ENCODE measurements around the gene ZFYVE27.

The ZFYVE27 gene

DNA sequence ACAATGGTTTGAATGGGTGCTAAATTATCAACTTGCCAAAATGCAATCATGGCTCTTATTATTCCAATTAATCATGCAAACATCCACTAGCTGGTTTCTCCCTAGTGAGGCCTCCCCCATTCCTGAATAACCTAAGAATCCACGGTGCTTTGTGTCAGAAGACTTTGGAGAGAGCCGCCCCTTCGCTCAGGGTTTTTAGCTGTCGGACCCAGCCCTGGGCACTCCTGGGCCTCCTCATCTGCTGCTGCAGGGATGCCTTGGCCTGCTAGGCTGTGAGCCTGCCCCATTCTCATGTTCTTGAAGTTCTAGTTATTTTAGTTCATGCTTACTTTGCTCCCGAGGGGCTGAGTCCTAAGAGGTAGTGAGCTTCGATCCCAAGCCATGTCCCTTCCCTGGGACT, 69.0 kb downstream of the ZFYVE27 start:
- Mint-ChIP-seq H3K27ac (no peak overlapping the region), H3K4me3 (no peak overlapping the region), H3K4me1 (peaks cover 10% of the 10 kb centered on the region), H3K9me3 (no peaks in the 10 kb centered on the region), H3K36me3 (no peaks in the 10 kb centered on the region)
- DNase-seq (ENCODE audit: low spot score in 2 of 2) (no peak), ATAC-seq (no peak)

DNA sequence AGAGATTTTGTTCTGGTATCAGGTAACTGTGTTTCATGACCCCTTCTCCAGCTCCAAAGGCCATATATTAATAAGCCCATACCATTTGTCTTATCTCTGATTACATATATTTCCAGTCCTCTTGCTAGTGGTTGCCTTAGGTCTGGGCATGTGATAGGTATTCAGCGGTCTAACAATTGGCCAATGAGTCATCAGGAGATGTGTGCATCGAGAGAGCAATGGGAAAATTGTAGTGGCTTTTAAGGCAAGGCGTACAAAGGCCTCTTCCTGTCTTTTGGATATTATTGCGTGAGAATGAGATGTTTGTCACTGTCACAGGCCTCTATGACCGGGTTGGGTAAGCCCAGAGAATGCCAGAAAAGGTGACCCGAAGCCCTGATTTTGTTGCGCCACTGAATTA, 73.5 kb downstream of the ZFYVE27 start:
- no peak overlapping the region for H3K27ac Mint-ChIP-seq
- H3K4me3 Mint-ChIP-seq, result no peak overlapping the region
- H3K4me1 Mint-ChIP-seq, result no peaks in the 10 kb centered on the region
- H3K9me3 Mint-ChIP-seq, result no peaks in the 10 kb centered on the region
- no peak for DNase-seq (ENCODE audit: low spot score in 2 of 2)
- no peaks in the 10 kb centered on the region for H3K36me3 Mint-ChIP-seq
- ATAC-seq, result no peak

Data from stimulated activated effector memory CD8-positive, alpha-beta T cell treated with anti-CD3 and anti-CD28 coated beads, Interleukin-12 subunit alpha, Interleukin-12 subunit beta, amount 100 ng/mL, for 72 hours (primary cell).